IPS DF 4.7 (cell line): ENCODE measurements around the gene PRDX1.
"Not testable (repeated sequence)": the region's sequence is repeated elsewhere in the genome, so short reads cannot be mapped to it uniquely, and the experiment has no call there.

ENCODE experiments used
- DNase-seq: peaks from one replicate; pipeline ENCODE4 v3.0.0-alpha.2; 2013; ENCODE audit warnings: low spot score; ENCODE audit errors: extremely low read depth

PRDX1 gene

DNA sequence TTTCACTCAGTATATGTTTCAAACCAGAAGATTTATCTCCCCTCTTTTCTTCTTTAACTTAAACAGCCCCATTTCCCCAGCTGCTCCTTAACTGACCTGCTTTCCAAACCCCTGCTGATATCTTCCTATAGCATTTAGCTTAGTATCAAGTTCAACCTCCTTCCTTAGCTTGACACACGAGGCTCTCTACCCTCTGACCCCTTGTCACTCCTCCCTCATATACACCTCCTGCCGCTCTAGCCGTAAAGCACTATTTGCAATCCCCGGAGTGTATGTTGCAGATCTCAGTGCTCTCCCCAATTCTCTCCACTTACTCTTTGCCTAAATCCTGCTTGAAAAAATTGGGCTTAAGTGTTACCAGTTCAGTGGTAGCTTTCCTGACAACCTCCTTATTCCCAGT is 15.2 kb upstream of the PRDX1 start:
- DNase-seq = no peak

GRCh38 chr1:45535988-45536766 is 14.5 kb upstream of the PRDX1 start:
- DNase-seq = no peak

DNA sequence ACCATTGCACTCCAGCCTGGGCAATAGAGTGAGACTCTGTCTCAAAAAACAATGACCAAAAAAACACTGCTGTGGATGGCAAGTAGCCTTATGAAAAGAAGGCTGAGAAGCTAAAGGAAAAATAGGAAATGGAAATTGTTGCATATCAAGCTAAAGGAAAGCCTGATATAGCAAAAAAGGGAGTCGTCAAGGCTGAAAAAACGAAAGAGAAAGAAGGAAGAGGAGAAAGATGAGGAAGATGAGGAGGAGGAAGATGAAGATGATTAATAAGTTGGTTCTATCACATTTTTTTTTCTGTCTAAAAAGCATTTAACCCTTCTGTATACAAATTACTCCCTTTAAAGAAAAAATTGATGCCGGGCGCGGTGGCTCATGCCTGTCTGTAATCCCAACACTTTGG is 10.2 kb upstream of the PRDX1 start:
- no peak for DNase-seq

DNA sequence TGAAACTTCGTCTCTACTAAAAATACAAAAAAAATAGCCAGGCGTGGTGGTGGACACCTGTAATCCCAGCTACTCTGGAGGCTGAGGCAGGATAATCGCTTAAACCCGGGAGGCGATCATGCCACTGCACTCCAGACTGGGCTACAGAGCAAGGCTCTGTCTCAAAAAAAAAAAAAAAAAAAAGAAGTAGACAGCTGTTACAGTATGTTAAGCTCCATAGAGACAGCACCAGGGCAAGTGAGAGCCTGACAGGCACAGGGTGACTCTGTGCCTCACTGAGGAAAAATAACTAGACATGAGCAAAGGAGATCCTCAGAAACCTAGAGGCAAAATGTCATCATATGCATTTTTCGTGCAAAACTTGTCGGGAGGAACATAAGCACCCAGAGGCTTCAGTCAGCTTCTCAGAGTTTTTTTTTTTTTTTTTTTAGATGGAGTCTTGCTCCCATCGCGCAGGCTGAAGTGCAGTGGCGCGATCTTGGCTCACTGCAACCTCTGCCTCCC is 9.0 kb upstream of the PRDX1 start:
- no peak for DNase-seq

GRCh38 chr1:45526135-45526644 is 4.5 kb upstream of the PRDX1 start:
- no peak for DNase-seq

GRCh38 chr1:45523975-45524374 is 2.3 kb upstream of the PRDX1 start:
- DNase-seq = not testable (repeated sequence)

DNA sequence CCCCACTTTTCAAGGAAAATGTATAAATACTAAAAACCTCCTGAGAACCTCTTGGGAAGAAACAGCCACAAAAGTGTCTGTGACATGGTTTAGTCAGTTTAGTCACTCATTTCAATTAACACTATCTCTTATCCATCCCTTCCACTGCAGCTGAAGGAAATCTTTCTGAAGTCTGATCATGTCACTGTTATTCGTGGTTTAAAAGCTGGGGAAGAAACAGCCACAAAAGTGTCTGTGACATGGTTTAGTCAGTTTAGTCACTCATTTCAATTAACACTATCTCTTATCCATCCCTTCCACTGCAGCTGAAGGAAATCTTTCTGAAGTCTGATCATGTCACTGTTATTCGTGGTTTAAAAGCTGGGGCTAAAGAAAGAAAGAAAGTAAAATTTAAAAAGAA is 1.8 kb upstream of the PRDX1 start:
- not testable (repeated sequence) for DNase-seq

DNA sequence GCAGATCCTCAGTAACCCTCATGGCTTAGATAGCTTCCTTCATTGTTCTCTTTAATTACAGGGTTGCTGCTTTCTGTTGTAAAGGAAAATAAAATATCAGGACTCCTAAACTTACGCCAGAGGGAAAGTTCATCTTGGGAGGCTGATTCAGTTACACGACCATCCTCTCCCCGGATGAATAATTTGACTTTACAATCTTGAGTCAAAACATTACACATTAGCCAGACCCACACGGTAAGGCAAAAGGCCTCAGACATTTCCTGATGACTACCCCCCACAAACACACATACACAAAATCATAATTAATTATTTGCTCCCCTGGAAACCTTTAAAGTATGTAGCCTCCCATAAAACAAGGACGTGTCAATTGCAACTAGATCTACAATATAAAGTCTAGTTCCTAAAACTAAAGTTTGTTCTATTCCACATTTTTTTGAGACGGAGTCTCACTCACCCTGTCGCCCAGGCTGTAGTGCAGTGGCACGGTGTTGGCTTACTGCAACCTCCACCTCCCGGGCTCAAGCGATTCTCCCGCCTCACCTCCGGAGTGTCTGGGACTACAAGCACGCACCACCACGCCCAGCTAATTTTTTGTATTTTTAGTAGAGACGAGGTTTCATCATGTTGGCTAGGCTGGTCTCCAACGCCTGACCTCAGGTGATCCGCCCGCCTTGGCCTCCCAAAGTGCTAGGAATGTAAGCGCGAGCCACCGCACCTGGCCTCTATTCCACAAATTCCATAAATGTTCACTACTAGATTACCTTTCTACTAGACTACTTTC is 830 bp upstream of the PRDX1 start:
- no peak for DNase-seq

DNA sequence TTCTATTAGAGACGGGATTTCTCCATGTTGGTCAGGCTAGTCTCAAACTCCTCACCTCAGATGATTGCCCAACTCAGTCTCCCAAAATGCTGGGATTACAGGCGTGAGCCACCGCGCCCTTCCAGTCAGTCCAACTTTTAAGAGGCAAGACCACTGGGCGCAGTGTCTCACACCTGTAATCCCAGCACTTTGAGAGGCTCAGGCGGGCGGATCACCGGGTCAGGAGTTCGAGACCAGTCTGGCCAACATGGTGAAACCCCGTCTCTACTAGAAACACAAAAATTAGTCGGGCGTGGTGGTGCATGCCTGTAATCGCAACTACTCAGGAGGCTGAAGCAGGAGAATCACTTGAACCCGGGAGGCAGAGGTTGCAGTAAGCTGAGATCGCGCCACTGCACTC is 1.9 kb downstream of the PRDX1 start:
- DNase-seq = not testable (repeated sequence)

DNA sequence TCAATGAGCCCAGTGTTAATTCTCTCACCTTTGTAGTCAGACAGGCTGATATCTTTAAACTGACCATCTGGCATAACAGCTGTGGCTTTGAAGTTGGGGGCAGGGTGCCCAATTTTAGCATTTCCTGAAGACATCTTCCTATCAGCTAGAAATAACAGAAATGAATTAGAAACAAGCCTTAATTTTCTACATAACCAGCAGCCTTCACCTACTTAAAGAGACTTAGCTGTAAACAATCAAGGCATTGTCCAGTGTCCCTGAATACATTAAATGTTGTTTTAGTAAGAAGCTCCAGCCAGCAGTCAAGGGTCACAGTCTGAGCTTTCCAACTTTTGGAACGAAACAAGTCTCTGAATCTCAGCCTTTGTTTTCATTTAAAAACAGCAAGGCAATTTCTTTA is 2.8 kb downstream of the PRDX1 start:
- no peak for DNase-seq

GRCh38 chr1:45518366-45518765 is 3.3 kb downstream of the PRDX1 start:
- DNase-seq = not testable (repeated sequence)

DNA sequence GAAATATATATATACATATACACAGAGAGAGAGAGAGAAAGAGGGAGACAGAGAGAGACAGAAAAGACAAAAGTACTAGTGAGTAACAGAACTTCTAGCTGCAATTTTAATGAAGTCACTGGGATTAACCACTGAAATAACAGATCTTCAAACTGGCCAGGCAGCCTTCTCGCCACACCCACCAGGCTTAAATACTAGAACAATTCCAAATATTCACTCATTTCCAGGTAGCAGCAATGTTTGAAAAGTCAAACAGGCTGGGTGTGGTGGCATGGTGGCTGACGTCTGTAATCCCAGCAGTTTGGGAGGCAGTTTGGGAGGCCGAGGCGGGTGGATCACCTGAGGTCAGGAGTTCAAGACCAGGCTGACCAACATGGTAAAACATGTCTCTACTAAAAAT is 5.2 kb downstream of the PRDX1 start:
- DNase-seq = no peak

DNA sequence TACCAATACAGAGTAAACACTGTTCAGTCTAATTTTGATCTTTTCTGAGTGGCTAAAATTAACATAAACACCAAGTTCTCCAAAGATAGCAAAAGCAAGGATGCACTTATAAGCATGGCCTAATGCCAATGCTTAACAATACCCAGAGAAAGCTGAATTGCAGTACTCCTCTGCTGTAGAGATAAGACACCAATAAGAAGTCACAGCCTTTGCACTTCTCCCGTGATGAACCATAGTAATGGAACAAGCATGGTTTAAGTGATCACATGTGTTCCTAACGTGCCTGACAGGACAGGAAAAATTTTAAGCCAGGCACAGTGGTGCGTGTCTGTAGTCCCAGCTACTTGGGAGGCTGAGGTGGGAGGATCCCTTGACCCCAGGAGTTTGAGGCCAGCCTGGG is 5.6 kb downstream of the PRDX1 start:
- no peak for DNase-seq

DNA sequence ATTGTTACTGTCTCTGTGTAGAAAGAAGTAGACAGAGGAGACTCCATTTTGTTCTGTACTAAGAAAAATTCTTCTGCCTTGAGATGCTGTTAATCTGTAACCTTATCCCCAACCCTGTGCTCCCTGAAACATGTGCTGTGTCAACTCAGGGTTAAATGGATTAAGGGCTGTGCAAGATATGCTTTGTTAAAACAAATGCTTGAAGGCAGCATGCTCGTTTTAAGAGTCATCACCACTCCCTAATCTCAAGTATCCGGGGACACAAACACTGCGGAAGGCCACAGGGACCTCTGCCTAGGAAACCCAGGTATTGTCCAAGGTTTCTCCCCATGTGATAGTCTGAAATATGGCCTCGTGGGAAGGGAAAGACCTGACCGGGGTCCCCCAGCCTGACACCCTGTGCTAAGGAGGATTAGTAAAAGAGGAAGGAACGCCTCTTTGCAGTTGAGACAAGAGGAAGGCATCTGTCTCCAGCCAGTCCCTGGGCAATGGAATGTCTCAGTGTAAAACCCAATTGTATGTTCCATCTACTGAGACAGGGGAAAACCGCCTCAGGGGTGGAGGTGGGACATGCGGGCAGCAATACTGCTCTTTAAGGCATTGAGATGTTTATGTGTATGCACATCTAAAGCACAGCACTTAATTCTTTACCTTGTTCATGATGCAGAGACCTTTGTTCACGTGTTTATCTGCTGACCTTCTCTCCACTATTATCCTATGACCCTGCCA is 8.0 kb downstream of the PRDX1 start:
- DNase-seq = not testable (repeated sequence)

DNA sequence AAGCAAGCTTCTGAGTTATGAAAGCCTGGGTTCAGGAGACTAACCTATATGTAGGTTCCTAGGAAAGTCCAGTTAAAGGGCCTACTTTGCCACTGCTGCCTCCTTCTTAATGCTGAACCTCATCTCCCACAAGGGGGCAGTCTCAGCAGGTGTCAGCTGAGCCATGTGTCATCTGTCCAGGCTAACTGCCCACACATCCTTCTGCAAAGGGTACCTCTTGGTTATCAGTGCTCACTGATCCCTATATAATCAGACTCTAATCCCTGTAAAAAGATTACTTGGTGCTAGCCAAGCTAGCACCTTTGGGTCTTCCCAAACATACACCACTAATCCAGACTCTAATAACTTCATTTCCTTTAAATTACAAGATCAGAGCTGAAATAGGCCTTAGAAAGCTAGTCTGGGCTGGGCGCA is 9.0 kb downstream of the PRDX1 start:
- no peak for DNase-seq

- DNase-seq = no peak
Observed at GRCh38 chr1:45510972-45511527, 10.6 kb downstream of the PRDX1 start.

- no peak for DNase-seq
Observed at GRCh38 chr1:45510036-45510971, 11.4 kb downstream of the PRDX1 start.

- DNase-seq = no peak
Observed at GRCh38 chr1:45508295-45509151, 13.2 kb downstream of the PRDX1 start.

DNA sequence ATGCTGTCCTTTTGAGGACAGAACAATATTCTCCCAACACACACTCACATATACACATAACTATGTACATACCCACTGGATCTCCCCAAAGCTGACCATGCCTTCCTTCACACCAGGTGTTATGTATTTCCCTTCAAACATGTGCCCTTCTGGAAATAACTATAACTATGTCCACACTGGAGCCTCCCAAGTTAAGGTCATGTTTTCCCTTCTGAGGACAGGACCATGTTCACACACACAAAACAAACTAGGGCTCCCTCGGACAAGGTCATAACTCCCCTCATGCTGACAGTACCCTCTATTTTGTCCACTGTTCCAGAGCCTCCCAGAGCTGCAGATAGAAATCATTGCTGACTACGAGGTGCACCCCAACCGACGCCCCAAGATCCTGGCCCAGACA is 13.8 kb downstream of the PRDX1 start:
- no peak for DNase-seq
